Islet precursor cell (in vitro differentiated cells): ENCODE data around the gene ALDH1A3.

Experiments
- DNase-seq: peaks from one replicate; pipeline ENCODE4 v3.0.0-alpha.2; 2018

The ALDH1A3 gene

GRCh38 chr15:100885116-100885515, 5.5 kb downstream of the ALDH1A3 start:
- no peak for DNase-seq

GRCh38 chr15:100885811-100886210, 6.2 kb downstream of the ALDH1A3 start:
- no peak for DNase-seq

- DNase-seq, result no peak
Observed at GRCh38 chr15:100887211-100887913, 7.7 kb downstream of the ALDH1A3 start.

GRCh38 chr15:100889385-100890050, 9.9 kb downstream of the ALDH1A3 start:
- peak; percentile 96 for DNase-seq

GRCh38 chr15:100890051-100890720, 10.6 kb downstream of the ALDH1A3 start:
- DNase-seq, result no peak

GRCh38 chr15:100890850-100891249, 11.2 kb downstream of the ALDH1A3 start:
- no peak for DNase-seq

GRCh38 chr15:100891307-100892012, 11.8 kb downstream of the ALDH1A3 start:
- DNase-seq, result peak; percentile 79

- DNase-seq, result no peak
Observed at GRCh38 chr15:100892013-100892355, 12.4 kb downstream of the ALDH1A3 start.

GRCh38 chr15:100893261-100893963, 13.8 kb downstream of the ALDH1A3 start:
- no peak for DNase-seq

GRCh38 chr15:100893964-100894295, 14.3 kb downstream of the ALDH1A3 start:
- no peak for DNase-seq

- no peak for DNase-seq
Observed at GRCh38 chr15:100895721-100896120, 16.1 kb downstream of the ALDH1A3 start.

GRCh38 chr15:100897221-100898151, 17.9 kb downstream of the ALDH1A3 start:
- no peak for DNase-seq

GRCh38 chr15:100898152-100898490, 18.5 kb downstream of the ALDH1A3 start:
- DNase-seq, result no peak

GRCh38 chr15:100898661-100899462, 19.2 kb downstream of the ALDH1A3 start:
- DNase-seq, result no peak

- DNase-seq, result no peak
Observed at GRCh38 chr15:100899601-100900000, 20.0 kb downstream of the ALDH1A3 start.

GRCh38 chr15:100900136-100900794, 20.6 kb downstream of the ALDH1A3 start:
- DNase-seq, result no peak

GRCh38 chr15:100900795-100901169, 21.2 kb downstream of the ALDH1A3 start:
- DNase-seq, result no peak

GRCh38 chr15:100901296-100901695, 21.7 kb downstream of the ALDH1A3 start:
- DNase-seq, result no peak

- no peak for DNase-seq
Observed at GRCh38 chr15:100901702-100902435, 22.2 kb downstream of the ALDH1A3 start.
